Measurements from ENCODE around the gene TMEM125.

Gene TMEM125

DNA sequence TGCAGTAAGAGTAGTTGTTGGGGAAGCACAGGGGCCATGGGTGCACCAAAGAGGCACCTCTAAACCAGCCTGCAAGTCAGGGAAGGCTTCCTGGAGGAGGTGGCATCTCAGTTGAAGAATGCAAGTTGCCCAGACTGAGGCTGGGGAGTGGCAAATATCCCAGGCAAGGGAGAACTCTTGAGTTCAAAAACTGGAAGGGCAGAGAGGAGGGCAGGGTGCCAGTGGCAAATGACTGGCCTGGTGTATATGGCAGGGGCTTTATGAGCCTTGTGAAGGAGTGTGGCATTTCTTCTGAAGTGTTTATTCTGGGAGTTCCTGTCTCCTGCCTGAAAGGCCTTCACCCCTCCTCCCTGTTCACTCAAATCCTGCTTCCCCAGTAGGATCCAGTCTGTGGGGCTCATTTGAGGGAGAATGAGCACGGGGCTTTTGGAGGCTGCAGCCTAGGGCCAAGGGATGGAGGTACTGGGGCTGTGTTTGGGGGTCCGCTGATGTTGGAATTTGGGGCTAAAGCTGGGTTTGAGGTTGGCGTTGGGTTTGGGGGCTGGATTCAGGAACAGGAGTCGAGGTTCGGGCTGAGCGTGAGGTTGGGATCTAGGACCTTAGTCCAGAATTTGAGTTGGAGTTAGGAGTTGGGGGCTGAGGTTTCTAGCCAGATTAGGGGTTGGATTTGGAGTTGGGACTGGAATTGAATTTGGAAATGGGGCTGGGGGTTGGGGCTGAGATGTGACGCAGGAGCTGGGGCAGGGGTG, at the start of gene TMEM125:
TMEM125 (plus strand) TSS at position 357 of the 749 bp plus-strand sequence. CDS start 2,740 bp downstream, outside the sequence.
- no peak for DNase-seq (ENCODE audit: low spot score)

GRCh38 chr1:43220905-43221778, 48.6 kb upstream of the TMEM125 start:
- DNase-seq (ENCODE audit: low spot score): no peak

DNA sequence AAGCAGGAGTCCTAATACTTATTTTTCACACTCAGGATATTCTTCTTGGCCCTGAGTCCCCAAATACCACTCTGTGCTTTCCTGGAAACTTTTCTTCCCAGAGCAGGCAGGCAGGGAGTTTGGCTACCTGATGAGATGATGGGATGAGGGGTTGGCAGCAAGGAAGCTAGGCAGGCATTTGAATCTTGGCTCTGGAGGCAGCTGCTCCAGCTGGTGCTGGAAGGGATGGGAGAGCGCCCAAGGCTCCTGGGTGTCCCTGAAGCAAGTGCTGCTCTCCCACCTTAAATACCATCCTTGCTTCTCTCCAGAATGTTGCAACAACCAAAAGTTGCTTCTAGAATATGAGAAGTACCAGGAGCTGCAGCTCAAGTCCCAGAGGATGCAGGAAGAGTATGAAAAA, 48.0 kb upstream of the TMEM125 start:
- DNase-seq (ENCODE audit: low spot score): no peak

DNA sequence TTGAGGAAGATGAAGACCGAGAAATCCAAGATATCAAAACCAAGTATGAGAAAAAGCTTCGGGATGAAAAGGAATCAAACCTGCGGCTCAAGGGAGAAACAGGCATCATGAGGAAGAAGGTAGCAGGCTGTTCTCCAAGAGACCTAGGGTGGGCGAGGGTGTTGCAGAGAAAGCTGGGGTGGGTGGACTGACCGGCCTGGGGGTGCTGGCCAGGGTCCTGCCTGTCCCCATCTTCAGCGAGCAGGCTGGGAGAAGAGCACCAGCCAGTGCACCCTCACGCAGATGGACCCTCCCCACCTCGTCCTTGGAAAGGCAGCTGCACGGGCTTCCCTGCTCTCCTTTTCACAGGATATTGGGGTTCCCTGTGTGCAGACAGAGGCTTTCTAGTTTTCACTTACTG, 46.9 kb upstream of the TMEM125 start:
- DNase-seq (ENCODE audit: low spot score): no peak

GRCh38 chr1:43225168-43225567, 44.6 kb upstream of the TMEM125 start:
- DNase-seq (ENCODE audit: low spot score): no peak

DNA sequence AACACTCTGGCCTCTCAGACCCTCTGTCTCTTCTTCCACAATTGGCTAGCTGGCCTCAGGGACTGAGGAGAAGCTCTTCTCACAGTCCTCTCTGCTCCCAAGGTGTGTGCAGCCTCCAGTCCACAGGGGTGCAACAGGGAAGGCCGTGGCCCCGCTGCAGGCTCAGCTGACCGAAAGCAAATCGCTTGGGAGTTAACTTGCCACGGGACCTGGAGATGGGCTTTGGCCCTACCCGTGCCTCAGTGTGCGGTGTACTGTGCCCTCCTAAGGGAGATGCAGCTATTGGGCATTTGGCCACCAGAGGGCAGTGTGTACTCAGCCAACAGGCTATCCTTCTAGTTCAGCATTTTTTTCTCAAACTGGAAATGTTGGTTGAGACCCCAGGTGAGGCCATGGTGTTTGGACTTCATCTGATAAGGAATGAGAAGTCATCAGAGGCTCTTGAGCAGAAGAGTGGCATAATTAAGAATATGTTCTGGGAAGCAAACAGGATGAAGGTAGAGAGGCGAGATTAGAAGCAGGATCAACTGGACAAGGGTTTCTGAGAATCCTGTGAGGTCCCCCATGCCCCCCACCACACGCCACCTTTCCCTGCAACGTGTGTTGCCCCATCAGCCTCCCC, 42.5 kb upstream of the TMEM125 start:
- peak; percentile 73 for DNase-seq (ENCODE audit: low spot score)

DNA sequence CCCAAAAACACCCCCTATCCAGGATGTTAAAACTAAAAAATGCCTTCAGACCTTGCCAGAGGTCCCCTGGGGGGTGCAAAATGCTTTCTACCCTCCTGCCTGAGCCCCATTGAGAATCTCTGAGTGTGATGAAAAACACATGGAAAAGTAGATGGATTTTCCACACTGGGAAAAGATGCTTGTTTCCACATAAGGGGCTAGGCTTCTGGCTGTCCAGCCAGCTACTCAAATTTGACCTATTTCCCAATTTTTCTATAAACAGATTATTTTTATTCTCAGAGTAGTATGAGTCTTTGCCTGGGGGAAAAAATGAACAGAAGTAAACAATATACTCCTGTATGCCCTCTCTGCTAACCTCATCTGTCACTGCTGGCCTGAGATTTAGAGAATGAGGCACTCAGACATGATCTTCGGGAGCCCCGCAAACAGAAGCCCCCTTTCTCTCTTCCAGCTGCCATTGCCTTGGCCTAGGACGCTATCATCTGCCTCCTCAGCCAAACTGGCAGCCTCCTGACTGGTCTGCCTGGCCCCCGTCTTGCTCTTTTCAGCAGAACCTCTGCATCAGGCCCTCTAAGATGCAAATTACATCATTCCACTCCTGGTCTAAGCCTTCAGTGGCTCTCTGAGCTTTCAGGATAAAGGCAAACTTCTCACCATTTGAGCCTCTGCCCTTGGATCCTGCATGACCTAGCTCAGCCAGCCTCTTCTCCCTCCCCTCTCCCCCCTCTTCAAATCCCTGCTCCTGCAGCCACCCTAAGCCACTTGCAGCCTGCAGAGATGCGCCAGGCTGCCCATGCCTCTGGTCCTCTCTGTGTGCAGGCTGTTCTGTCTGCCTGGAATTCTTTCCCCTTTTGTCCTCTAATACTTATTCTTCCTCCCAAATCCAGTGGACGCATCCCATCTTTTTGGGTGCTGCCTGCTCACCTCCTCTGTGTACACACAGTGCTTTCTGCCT, 39.7 kb upstream of the TMEM125 start:
- no peak for DNase-seq (ENCODE audit: low spot score)

DNA sequence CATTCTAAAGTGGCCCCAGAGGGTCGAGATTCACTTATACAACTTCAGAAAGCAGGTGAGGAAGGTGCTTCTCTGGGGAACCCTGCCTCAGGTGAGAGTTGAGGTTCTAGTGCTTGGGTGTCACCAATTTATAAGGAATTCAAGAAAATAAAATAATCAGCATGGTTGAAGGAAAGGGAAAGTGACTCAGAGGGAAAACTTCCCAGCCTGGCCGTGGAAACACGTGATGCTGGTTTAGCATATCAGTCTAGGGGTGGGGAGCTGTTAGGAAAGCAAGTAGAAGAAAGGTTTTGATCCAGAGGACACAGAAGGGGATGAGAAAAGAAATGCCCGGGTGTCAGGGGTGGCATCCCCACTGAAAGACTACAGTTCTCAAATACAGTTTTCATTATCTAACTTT, 37.7 kb upstream of the TMEM125 start:
- no peak for DNase-seq (ENCODE audit: low spot score)

GRCh38 chr1:43232482-43232881, 37.3 kb upstream of the TMEM125 start:
- no peak for DNase-seq (ENCODE audit: low spot score)

- no peak for DNase-seq (ENCODE audit: low spot score)
Observed at GRCh38 chr1:43233631-43234030, 36.2 kb upstream of the TMEM125 start.

DNA sequence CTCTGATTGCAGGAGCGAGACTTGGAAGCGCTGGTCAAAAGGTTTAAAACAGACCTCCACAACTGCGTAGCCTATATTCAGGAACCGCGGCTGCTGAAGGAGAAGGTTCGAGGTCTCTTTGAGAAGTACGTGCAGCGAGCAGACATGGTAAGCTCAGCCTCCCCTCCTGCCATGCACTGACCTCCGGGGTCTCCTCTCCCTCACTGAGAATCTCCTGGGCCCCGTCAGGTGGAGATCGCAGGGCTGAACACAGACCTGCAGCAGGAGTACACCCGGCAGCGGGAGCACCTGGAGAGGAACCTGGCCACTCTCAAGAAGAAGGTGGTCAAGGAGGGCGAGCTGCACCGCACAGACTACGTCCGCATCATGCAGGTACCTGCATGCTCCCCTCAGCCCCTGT, 35.5 kb upstream of the TMEM125 start:
- no peak for DNase-seq (ENCODE audit: low spot score)

DNA sequence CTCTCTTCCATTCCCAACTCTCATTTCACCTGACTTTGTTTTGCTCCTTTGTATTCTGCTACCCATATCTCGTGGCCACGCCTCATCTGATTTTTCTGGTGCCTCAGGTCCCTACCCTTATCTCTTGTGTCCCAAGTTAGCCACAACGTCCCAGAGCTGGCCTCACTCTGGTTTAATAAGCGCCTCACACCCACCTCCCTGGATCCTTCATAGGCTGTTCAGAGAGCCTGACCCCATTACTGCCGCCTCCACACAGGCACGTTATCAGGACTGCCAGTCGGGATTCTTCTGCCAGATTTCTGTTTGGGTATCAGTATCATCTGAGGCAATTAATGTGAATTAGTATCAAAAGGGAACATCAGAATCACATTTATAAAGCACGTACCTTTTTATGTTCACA, 34.7 kb upstream of the TMEM125 start:
- DNase-seq (ENCODE audit: low spot score): no peak

DNA sequence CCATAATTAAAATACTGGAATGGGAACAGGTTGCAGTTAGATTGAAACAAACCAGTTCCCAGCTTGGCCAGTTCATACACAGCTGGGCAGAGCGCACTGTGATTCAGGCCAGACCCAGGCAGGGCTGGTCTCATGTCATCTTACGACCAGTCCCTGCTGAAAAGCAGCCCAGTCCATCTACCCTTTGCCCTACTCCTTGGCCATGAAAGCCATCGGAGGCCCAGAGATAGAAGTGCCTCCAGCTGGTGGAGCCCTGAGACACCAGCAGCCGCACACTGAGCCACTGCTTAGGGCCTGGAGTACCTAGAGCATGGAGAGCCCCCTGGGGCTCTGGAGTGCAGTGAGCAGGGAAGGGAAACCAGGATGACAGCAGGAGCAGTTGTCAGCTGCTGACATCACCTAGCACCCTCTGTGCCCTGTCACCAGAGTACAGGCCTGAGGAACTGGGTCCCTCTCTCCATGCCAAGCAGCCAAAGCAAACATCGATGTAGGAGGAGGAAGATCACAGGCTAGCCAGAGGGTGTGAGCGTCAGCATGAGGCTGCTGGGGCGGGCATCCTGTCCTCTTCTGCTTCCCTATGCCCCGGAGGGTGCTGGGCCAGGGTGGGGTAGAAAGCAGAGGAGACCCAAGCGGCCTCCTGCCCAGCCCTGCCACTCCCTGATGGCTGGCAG, 34.2 kb upstream of the TMEM125 start:
- no peak for DNase-seq (ENCODE audit: low spot score)

GRCh38 chr1:43237121-43237520, 32.7 kb upstream of the TMEM125 start:
- DNase-seq (ENCODE audit: low spot score): no peak

DNA sequence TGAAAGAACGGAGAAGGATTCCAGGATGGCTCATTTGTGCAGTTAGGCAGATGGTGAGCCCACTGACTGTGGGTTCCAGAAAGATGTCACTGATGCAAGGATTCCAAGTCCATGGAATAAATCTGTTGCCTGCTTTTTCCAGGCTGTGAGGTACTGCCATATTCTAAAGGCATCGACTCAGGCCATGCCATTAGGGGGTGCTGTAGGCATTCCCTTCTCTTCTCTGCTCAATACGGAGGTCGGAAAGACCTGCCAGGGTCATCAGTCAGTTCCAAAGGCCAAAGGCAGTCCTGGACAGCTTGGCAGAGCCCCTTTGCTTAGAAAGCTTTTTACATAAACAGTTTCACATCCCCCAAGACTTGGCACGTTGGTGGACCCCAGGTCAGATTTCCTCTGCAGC, 31.7 kb upstream of the TMEM125 start:
- peak; percentile 82 for DNase-seq (ENCODE audit: low spot score)

- DNase-seq (ENCODE audit: low spot score): no peak
Observed at GRCh38 chr1:43238991-43239469, 30.8 kb upstream of the TMEM125 start.

GRCh38 chr1:43239484-43239883, 30.3 kb upstream of the TMEM125 start:
- no peak for DNase-seq (ENCODE audit: low spot score)

DNA sequence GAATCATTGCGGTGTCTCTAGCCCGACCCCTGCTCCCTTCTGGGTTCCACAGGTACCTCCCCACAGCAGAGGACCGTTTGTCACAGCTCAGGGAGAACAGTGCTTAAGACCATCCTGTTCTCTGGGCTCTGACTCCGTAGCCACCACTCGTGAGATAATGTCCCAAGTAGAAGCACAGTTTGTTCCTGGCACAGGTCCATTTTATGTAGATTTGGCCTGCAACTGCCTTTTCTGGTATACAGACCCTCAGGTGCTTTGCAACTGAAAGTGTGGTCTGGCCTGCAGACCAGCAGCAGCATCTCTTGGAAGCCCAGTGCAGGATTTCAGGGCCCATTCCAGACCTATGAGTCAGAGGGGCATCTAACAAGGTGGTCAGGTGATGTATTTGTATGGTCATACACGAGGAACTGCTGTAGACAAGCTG, 28.4 kb upstream of the TMEM125 start:
- DNase-seq (ENCODE audit: low spot score): no peak

- no peak for DNase-seq (ENCODE audit: low spot score)
Observed at GRCh38 chr1:43243299-43243698, 26.5 kb upstream of the TMEM125 start.

DNA sequence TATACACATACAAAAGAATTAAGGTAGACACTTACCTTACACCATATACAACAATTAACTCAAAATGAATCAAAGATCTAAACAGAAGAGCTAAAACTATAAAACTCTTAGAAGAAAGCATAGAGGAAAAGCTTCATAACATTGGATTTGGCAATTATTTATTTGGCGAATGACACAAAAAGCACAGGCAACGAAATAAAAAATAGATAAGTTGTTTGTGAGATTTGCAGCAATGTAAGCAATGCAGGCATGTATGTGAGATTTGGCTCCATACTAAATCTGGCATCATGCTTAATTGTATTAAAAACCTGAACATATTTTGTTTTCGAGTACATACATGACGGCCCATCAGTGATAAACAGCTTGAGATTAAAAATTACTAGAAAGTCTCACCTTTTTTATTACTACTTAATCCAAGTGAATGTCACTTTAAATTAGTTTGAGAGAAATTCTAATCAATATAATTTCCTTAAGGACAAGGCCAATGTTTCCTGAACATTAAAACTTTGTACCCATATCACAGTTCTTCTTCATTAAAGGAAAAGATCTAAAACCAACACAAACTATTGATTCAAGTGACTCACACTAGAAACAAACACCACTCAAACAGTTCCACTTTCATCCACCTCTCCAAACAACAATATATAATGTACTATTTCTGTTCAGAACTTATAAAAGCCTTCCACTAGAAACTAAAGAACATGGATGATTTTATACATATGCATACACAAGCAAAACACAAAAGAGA, 23.1 kb upstream of the TMEM125 start:
- no peak for DNase-seq (ENCODE audit: low spot score)

All from HuH-7 (cell line).